Head of caudate nucleus (tissue), 42 donors: ENCODE measurements around the gene ZNF236.
"Not testable (repeated sequence)": the region's sequence is repeated elsewhere in the genome, so short reads cannot be mapped to it uniquely, and the experiment has no call there.

Experiments used
- DNase-seq, 42 donors: peaks; one replicate each; pipeline versions ENCODE4 v3.0.0 to v3.0.0-alpha.2; 2020 to 2021; ENCODE audit warnings: mixed read lengths in 7 of 42
- intact Hi-C: fragments of 100-400 bp; cut with DNase I; formaldehyde crosslinking; loops from one replicate; pipeline ENCODE4 v1.15.0; 2022

Gene ZNF236

DNA sequence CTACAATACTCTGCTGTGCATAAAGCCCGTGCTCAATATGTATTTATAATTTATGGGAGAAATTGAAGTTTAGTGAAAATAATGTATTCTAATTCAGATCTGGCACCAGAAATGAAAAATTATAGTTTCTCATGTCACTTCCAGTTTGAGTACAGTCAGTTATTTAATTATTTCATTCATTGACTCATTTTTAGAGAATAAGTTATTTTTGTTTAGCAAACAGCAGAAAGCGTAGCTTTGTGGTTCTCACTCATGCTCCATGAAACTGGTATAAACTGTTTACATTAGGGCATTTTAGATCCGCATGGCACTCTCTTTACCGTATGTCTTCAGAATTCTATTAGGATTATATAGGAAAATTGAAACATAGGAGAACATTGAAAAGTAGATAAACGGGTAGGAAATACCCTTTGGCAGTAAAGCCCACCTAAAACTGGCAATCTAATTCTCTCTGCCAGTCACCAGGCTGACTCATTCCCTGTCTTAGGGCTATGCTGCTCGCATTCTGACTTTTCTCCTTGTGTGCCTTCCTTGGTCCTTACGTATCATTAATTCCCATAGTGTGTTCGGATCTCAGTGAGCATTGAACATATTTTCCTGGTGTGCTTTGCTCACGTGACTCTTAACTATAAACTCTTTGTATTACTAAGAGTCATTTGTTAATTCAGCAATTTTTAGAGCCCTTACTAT lies 106.0 kb downstream of the ZNF236 start:
- intact Hi-C loops, result no loop called here
- no peak for DNase-seq

GRCh38 chr18:76931171-76931570 lies 108.8 kb downstream of the ZNF236 start:
- no peak for DNase-seq
- intact Hi-C loops, result no loop called here

DNA sequence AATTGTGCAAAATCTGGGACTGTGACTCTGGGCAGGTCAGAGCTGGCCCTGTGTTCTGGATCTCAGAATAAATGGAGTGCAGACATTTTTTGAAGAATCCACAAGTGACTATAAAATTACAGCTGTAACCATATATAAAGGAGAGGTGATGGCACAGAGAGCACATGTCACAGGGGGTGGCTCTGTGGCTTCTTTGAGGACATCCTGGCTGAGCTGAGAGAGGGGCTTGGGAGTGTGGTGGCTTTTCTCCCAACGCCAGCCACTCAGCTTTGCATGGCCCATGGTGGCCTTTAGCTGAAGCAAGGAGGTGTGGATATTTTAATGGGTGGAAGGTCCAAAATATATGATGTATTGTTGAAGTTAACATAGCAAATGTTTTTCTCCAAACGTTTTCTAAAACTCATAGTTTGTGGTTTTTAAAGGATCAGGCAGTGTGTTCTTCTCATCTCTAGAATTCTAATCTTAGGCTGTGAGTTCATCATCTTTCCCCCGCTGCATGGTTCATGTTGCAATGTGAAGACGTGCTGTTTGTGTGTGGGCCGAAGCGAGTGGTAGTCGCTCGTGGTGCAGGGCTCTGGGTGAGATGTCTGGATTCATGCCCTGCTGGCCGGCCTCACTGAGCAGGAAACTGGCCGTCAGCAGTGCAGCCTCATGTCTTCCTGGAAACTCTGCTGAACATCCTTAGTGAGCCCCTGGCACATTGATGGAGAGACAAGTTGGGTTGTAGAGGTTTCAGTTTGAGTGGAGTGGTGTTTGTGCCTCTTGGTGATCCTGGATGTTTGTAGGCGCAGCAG lies 109.9 kb downstream of the ZNF236 start:
- peak in 10 of 42 donors; percentile 16 to 73 (median 32) for DNase-seq
- intact Hi-C loops, result no loop called here

- intact Hi-C loops, result no loop called here
- peak in 1 of 42 donors; percentile 31 for DNase-seq
These were observed 113.5 kb downstream of the ZNF236 start for GRCh38 chr18:76935722-76936337.

- intact Hi-C loops, result no loop called here
- no peak for DNase-seq
These were observed 114.5 kb downstream of the ZNF236 start for GRCh38 chr18:76936877-76937276.

DNA sequence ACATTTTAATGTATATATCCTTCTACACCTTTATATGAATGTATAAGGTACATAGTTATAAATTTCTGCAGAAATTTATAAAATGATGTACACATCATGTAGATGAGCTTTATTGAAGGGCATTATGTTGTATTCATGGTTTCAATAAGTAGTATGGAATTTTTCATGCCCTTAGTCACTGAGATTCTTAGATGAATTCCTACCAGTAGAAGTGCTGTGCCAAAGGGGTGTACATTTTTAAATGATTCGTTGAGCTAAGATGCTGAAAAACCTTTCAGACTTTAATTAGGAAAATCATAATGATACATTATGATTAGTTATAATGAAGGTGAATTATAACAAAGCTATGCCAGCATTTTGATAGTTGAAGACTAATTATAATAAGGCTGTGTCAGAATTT lies 115.2 kb downstream of the ZNF236 start:
- no peak for DNase-seq
- intact Hi-C loops, result no loop called here

- intact Hi-C loops, result no loop called here
- no peak for DNase-seq
These were observed 116.3 kb downstream of the ZNF236 start for GRCh38 chr18:76938619-76939018.

GRCh38 chr18:76941284-76941683 lies 118.9 kb downstream of the ZNF236 start:
- no peak for DNase-seq
- intact Hi-C loops, result no loop called here

GRCh38 chr18:76943542-76944339 lies 121.4 kb downstream of the ZNF236 start:
- intact Hi-C loops, result no loop called here
- no peak for DNase-seq

DNA sequence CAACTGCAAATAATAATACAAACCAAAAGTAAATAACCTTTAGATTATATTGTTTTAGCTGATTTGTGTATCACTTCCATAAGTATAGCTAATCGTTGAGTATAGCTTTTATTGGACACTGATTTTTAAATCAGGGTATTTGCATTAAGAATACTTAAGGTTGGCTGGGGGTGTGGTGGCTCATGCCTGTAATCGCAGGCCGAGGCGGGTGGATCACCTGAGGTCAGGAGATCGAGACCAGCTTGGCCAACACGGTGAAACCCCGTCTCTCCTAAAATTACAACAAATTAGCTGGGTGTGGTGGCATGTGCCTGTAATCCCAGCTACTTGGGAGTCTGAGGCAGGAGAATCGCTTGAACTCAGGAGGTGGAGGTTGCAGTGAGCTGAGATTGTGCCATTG lies 122.0 kb downstream of the ZNF236 start:
- intact Hi-C loops, result not testable (repeated sequence)

DNA sequence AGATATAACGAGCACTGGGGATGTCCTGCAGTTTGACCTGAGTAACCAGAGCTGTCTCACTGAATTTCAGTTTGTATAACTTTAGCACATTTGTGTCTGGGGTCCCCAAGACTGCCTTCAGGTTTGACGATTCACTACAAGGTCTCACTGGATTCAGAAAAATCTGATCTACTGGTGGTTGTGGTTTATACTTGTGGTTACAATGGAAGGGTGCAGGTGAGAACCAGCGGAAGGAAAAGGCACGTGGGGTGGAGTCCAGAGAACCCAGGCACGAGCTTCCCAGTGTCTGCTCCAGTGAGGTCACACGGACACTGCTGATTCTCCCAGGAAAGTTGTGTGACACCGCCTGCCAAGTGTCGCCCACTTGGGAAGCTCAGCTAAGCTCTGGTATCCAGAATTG lies 126.0 kb downstream of the ZNF236 start:
- intact Hi-C loops, result no loop called here

More for the DNA sequence above, 122.0 kb downstream of the ZNF236 start:
- not testable (repeated sequence) for DNase-seq

DNA sequence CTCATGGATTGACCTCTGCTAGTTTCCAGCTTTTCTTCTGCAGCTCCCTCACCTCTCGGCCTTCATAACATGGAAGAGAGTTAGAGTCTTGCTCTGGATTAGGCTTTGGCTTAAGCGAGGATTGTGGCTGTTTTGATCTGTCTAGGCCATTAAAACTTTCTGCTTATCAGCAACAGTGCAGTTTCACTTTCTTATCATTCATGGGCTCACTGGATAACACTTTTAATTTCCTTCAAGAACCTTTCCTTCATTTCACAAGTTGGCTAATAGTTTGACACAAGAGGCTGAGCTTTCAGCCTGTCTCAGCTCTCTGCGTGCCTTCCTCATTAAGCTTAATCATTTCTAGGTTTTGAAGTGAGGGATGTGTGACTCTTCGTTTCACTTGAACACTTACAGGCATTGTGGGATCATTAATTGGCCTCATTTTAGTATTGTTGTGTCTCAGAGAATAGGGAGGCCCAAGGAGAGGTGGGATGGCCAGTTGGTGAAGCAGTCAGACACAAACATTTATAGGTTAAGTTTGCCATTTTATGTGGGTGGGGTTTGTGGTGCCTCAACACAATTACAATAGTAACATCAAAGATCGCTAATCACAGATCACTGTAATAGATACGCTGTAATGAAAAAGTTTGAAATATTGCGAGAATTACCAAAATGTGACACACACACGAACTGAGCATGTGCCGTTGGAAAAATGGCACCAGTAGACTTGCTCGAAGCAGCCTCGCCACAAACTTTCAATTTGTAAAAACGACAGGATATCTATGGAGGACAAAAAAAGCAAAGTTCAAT lies 129.3 kb downstream of the ZNF236 start:
- intact Hi-C loops, result no loop called here
- DNase-seq, result no peak

More for the DNA sequence above, 126.0 kb downstream of the ZNF236 start:
- no peak for DNase-seq

- intact Hi-C loops, result no loop called here
- peak in 1 of 42 donors; percentile 32 for DNase-seq
These were observed 130.4 kb downstream of the ZNF236 start for GRCh38 chr18:76952747-76953146.

DNA sequence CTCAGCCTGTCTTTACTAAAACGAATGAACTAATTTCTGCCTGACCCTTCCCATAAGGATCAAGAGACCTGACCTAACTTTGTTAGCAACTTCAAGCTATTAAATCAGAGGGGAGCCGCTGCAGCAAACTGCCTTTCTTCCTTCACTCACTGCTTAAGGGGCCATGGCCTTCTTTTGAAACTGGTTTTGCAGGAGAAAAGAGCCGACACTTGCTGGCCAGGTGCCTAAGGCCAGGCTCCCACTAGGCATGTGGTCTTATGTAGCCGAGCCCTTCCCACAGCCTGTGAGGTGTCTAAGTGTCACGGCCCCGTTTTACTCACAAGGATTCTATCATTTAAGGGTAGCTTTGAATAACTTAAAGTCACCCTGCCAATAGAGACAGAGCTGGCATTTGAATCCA lies 130.8 kb downstream of the ZNF236 start:
- DNase-seq, result peak in 1 of 42 donors; percentile 37
- intact Hi-C loops, result no loop called here

GRCh38 chr18:76953583-76954233 lies 131.4 kb downstream of the ZNF236 start:
- DNase-seq, result peak in 31 of 42 donors; percentile 22 to 78 (median 58)
- intact Hi-C loops, result no loop called here

GRCh38 chr18:76955524-76956170 lies 133.3 kb downstream of the ZNF236 start:
- DNase-seq, result no peak
- intact Hi-C loops, result no loop called here

GRCh38 chr18:76956648-76957047 lies 134.3 kb downstream of the ZNF236 start:
- intact Hi-C loops, result no loop called here
- peak in 1 of 42 donors; percentile 29 for DNase-seq
